ENCODE results near the gene HMBS.

HMBS gene

GRCh38 chr11:119077839-119078238 lies 6.8 kb upstream of the HMBS start:
- no peaks in the 10 kb centered on the region for H3K4me1 ChIP-seq (ENCODE audit: control insufficient read depth in 1 of 2, insufficient read depth in 2 of 2, low read length in 2 of 2)
- H3K27me3 ChIP-seq (ENCODE audit: low read depth, low read length), result no peaks in the 10 kb centered on the region
- H3K9me3 ChIP-seq (ENCODE audit: control insufficient read depth in 1 of 2, low read length in 2 of 2), result no peaks in the 10 kb centered on the region
- no peak overlapping the region for H3K4me3 ChIP-seq (ENCODE audit: low read depth in 1 of 2, low read length in 2 of 2)
- H3K36me3 ChIP-seq (ENCODE audit: control insufficient read depth in 1 of 2, insufficient read depth in 2 of 2, low read length in 2 of 2), result peaks cover 67 to 86% of the 10 kb centered on the region in 2 donors
- no peak overlapping the region for H3K27ac ChIP-seq (ENCODE audit: low read length)

GRCh38 chr11:119078675-119079420 lies 5.8 kb upstream of the HMBS start:
- no peaks in the 10 kb centered on the region for H3K27me3 ChIP-seq (ENCODE audit: low read depth, low read length)
- H3K4me1 ChIP-seq (ENCODE audit: control insufficient read depth in 1 of 2, insufficient read depth in 2 of 2, low read length in 2 of 2), result no peaks in the 10 kb centered on the region
- no peak overlapping the region for H3K27ac ChIP-seq (ENCODE audit: low read length)
- peaks cover 57 to 76% of the 10 kb centered on the region in 2 donors for H3K36me3 ChIP-seq (ENCODE audit: control insufficient read depth in 1 of 2, insufficient read depth in 2 of 2, low read length in 2 of 2)
- H3K9me3 ChIP-seq (ENCODE audit: control insufficient read depth in 1 of 2, low read length in 2 of 2), result no peaks in the 10 kb centered on the region
- H3K4me3 ChIP-seq (ENCODE audit: low read depth in 1 of 2, low read length in 2 of 2), result no peak overlapping the region

- H3K36me3 ChIP-seq (ENCODE audit: control insufficient read depth in 1 of 2, insufficient read depth in 2 of 2, low read length in 2 of 2), result peaks cover 47 to 59% of the 10 kb centered on the region in 2 donors
- H3K4me1 ChIP-seq (ENCODE audit: control insufficient read depth in 1 of 2, insufficient read depth in 2 of 2, low read length in 2 of 2), result peaks cover 6 to 8% of the 10 kb centered on the region in 2 donors
- H3K9me3 ChIP-seq (ENCODE audit: control insufficient read depth in 1 of 2, low read length in 2 of 2), result no peaks in the 10 kb centered on the region
- no peak overlapping the region for H3K4me3 ChIP-seq (ENCODE audit: low read depth in 1 of 2, low read length in 2 of 2)
- no peak overlapping the region for H3K27ac ChIP-seq (ENCODE audit: low read length)
- H3K27me3 ChIP-seq (ENCODE audit: low read depth, low read length), result no peaks in the 10 kb centered on the region
Measured at GRCh38 chr11:119081682-119082260, 2.9 kb upstream of the HMBS start.

GRCh38 chr11:119085437-119085847 lies 761 bp downstream of the HMBS start:
- Histone ChIP-seq H3K36me3 (ENCODE audit: control insufficient read depth in 1 of 2, insufficient read depth in 2 of 2, low read length in 2 of 2) (peaks cover 19 to 23% of the 10 kb centered on the region in 2 donors), H3K27me3 (ENCODE audit: low read depth, low read length) (no peaks in the 10 kb centered on the region), H3K9me3 (ENCODE audit: control insufficient read depth in 1 of 2, low read length in 2 of 2) (no peaks in the 10 kb centered on the region), H3K4me3 (ENCODE audit: low read depth in 1 of 2, low read length in 2 of 2) (peak overlapping the region; percentile 87 to 93), H3K27ac (ENCODE audit: low read length) (peak overlapping the region; percentile 82), H3K4me1 (ENCODE audit: control insufficient read depth in 1 of 2, insufficient read depth in 2 of 2, low read length in 2 of 2) (peaks cover 6 to 11% of the 10 kb centered on the region in 2 donors)

GRCh38 chr11:119087123-119087522 lies 2.4 kb downstream of the HMBS start:
- peaks cover 4 to 6% of the 10 kb centered on the region in 2 donors for H3K36me3 ChIP-seq (ENCODE audit: control insufficient read depth in 1 of 2, insufficient read depth in 2 of 2, low read length in 2 of 2)
- H3K4me3 ChIP-seq (ENCODE audit: low read depth in 1 of 2, low read length in 2 of 2), result no peak overlapping the region
- no peaks in the 10 kb centered on the region for H3K27me3 ChIP-seq (ENCODE audit: low read depth, low read length)
- H3K9me3 ChIP-seq (ENCODE audit: control insufficient read depth in 1 of 2, low read length in 2 of 2), result no peaks in the 10 kb centered on the region
- peaks cover 6 to 11% of the 10 kb centered on the region in 2 donors for H3K4me1 ChIP-seq (ENCODE audit: control insufficient read depth in 1 of 2, insufficient read depth in 2 of 2, low read length in 2 of 2)
- H3K27ac ChIP-seq (ENCODE audit: low read length), result no peak overlapping the region

GRCh38 chr11:119087747-119088241 lies 3.1 kb downstream of the HMBS start:
- Histone ChIP-seq H3K27ac (ENCODE audit: low read length) (no peak overlapping the region), H3K4me3 (ENCODE audit: low read depth in 1 of 2, low read length in 2 of 2) (no peak overlapping the region), H3K9me3 (ENCODE audit: control insufficient read depth in 1 of 2, low read length in 2 of 2) (no peaks in the 10 kb centered on the region), H3K36me3 (ENCODE audit: control insufficient read depth in 1 of 2, insufficient read depth in 2 of 2, low read length in 2 of 2) (no peaks in the 10 kb centered on the region), H3K27me3 (ENCODE audit: low read depth, low read length) (no peaks in the 10 kb centered on the region), H3K4me1 (ENCODE audit: control insufficient read depth in 1 of 2, insufficient read depth in 2 of 2, low read length in 2 of 2) (peaks cover 9 to 18% of the 10 kb centered on the region in 2 donors)

GRCh38 chr11:119088406-119088805 lies 3.7 kb downstream of the HMBS start:
- Histone ChIP-seq H3K36me3 (ENCODE audit: control insufficient read depth in 1 of 2, insufficient read depth in 2 of 2, low read length in 2 of 2) (no peaks in the 10 kb centered on the region), H3K27me3 (ENCODE audit: low read depth, low read length) (no peaks in the 10 kb centered on the region), H3K27ac (ENCODE audit: low read length) (no peak overlapping the region), H3K9me3 (ENCODE audit: control insufficient read depth in 1 of 2, low read length in 2 of 2) (no peaks in the 10 kb centered on the region), H3K4me1 (ENCODE audit: control insufficient read depth in 1 of 2, insufficient read depth in 2 of 2, low read length in 2 of 2) (peaks cover 15 to 24% of the 10 kb centered on the region in 2 donors), H3K4me3 (ENCODE audit: low read depth in 1 of 2, low read length in 2 of 2) (no peak overlapping the region)

GRCh38 chr11:119089319-119089718 lies 4.6 kb downstream of the HMBS start:
- Histone ChIP-seq H3K27ac (ENCODE audit: low read length) (no peak overlapping the region), H3K27me3 (ENCODE audit: low read depth, low read length) (no peaks in the 10 kb centered on the region), H3K9me3 (ENCODE audit: control insufficient read depth in 1 of 2, low read length in 2 of 2) (no peaks in the 10 kb centered on the region), H3K4me3 (ENCODE audit: low read depth in 1 of 2, low read length in 2 of 2) (no peak overlapping the region), H3K36me3 (ENCODE audit: control insufficient read depth in 1 of 2, insufficient read depth in 2 of 2, low read length in 2 of 2) (no peaks in the 10 kb centered on the region), H3K4me1 (ENCODE audit: control insufficient read depth in 1 of 2, insufficient read depth in 2 of 2, low read length in 2 of 2) (peaks cover 20 to 31% of the 10 kb centered on the region in 2 donors)

GRCh38 chr11:119091178-119091577 lies 6.5 kb downstream of the HMBS start:
- H3K4me3 ChIP-seq (ENCODE audit: low read depth in 1 of 2, low read length in 2 of 2), result no peak overlapping the region
- H3K27me3 ChIP-seq (ENCODE audit: low read depth, low read length), result no peaks in the 10 kb centered on the region
- no peak overlapping the region for H3K27ac ChIP-seq (ENCODE audit: low read length)
- H3K36me3 ChIP-seq (ENCODE audit: control insufficient read depth in 1 of 2, insufficient read depth in 2 of 2, low read length in 2 of 2), result peaks cover 0 to under 1% of the 10 kb centered on the region in 2 donors
- H3K9me3 ChIP-seq (ENCODE audit: control insufficient read depth in 1 of 2, low read length in 2 of 2), result no peaks in the 10 kb centered on the region
- H3K4me1 ChIP-seq (ENCODE audit: control insufficient read depth in 1 of 2, insufficient read depth in 2 of 2, low read length in 2 of 2), result peaks cover 14 to 26% of the 10 kb centered on the region in 2 donors

GRCh38 chr11:119091966-119092879 lies 7.5 kb downstream of the HMBS start:
- Histone ChIP-seq H3K4me1 (ENCODE audit: control insufficient read depth in 1 of 2, insufficient read depth in 2 of 2, low read length in 2 of 2) (peaks cover 14 to 26% of the 10 kb centered on the region in 2 donors), H3K4me3 (ENCODE audit: low read depth in 1 of 2, low read length in 2 of 2) (peak overlapping the region in 1 of 2 donors; percentile 7), H3K27me3 (ENCODE audit: low read depth, low read length) (no peaks in the 10 kb centered on the region), H3K27ac (ENCODE audit: low read length) (no peak overlapping the region), H3K36me3 (ENCODE audit: control insufficient read depth in 1 of 2, insufficient read depth in 2 of 2, low read length in 2 of 2) (peaks cover 9% of the 10 kb centered on the region in 2 donors), H3K9me3 (ENCODE audit: control insufficient read depth in 1 of 2, low read length in 2 of 2) (no peaks in the 10 kb centered on the region)
